H1 (cell line): Measurements from ENCODE around the gene DOK3. TPM values are rescaled to one million over a fixed set of nuclear protein-coding genes. Genes with fewer than 3 reads are reported as not detected.
A peak's percentile ranks its signal among the peaks of the same experiment; 100 is the strongest.

ENCODE experiments used
- ASH2L ChIP-seq: fragments of 200-600, 300-600 bp; sonication (generic); IDR thresholded peaks from one replicate; pipeline ENCODE4 v1.7.1; 2017; ENCODE audit warnings: low read length
- CHD1 ChIP-seq: IDR thresholded peaks from 2 replicates; pipeline ENCODE4 v1.6.1; 2012; ENCODE audit warnings: low read depth, low read length, improper control_type of control experiment
- CHD7 ChIP-seq: fragments of 300-600 bp; sonication (generic); IDR thresholded peaks from 2 replicates; pipeline ENCODE4 v1.7.1; 2012; ENCODE audit warnings: low read length, moderate library complexity, mild to moderate bottlenecking, inconsistent platforms; ENCODE audit not compliant: insufficient replicate concordance
- CTBP2 ChIP-seq: IDR thresholded peaks from 2 replicates; pipeline ENCODE4 v1.7.0; 2011; ENCODE audit warnings: borderline replicate concordance, mild to moderate bottlenecking, moderate library complexity, mixed read lengths, low read length; ENCODE audit not compliant: insufficient read depth, insufficient read length
- JUND ChIP-seq: IDR thresholded peaks from 2 replicates; pipeline ENCODE4 v1.6.1; 2011; ENCODE audit warnings: mild to moderate bottlenecking, improper control_type of control experiment, low read length
- MAX ChIP-seq: IDR thresholded peaks from 2 replicates; pipeline ENCODE4 v1.6.1; 2012; ENCODE audit warnings: inconsistent platforms
- NANOG ChIP-seq: IDR thresholded peaks from 2 replicates; pipeline ENCODE4 v1.6.1; 2011; ENCODE audit warnings: low read length, low read depth, mild to moderate bottlenecking, inconsistent platforms; ENCODE audit not compliant: insufficient read depth, poor library complexity, severe bottlenecking
- POU5F1 ChIP-seq: IDR thresholded peaks from 2 replicates; pipeline ENCODE4 v1.6.1; 2011; ENCODE audit warnings: low read depth, mild to moderate bottlenecking, low read length, moderate library complexity
- SP4 ChIP-seq: IDR thresholded peaks from 2 replicates; pipeline ENCODE4 v1.6.1; 2012; ENCODE audit warnings: low read length, inconsistent platforms
- polyA plus RNA-seq, 7 experiments: library from polyadenylated mRNA; depleted of rRNA in 3 of 7; stranded (reverse) in 5 of 7; unstranded in 2 of 7; fragments of >200 nt in 5 of 7; fragments of 200-250 nt in 2 of 7; gene quantifications; 1 replicate in 5 of 7; 2 replicates in 1 of 7; 4 replicates in 1 of 7; pipeline versions ENCODE4 v1.2.1 to v1.2.3, GENCODE V29; 2011 to 2013; ENCODE audit warnings: missing spikeins in 2 of 7, mixed read lengths in 2 of 7
- total RNA-seq: library from RNA; stranded (reverse); fragmentation: NEBNext Ultra II Directional; extraction: Animal tissue kit (Norgen Biotek cat#: 25700); gene quantifications from 2 replicates; pipeline ENCODE4 v1.2.1, GENCODE V29; 2021

DOK3 gene
- total and polyA plus RNA-seq, 2 of the 8 experiments (the other 6 are each of a cell fraction or from before 2014, with no cell fraction given): 4.2 to 6.4 TPM

- no peak for TF ChIP-seq CHD7
- no peak for TF ChIP-seq CTBP2
- TF ChIP-seq ASH2L: peak; percentile 26
- no peak for TF ChIP-seq POU5F1
- no peak for TF ChIP-seq NANOG
- no peak for TF ChIP-seq CHD1
- 0 out of 2 replicates have a peak, but pooled peaks have one; percentile 60 for TF ChIP-seq SP4
- TF ChIP-seq MAX: peak; percentile 50
- TF ChIP-seq JUND: no peak
These were observed 36.9 kb downstream of the DOK3 start (continued) for GRCh38 chr5:177472460-177473442.
